IPS-18c (cell line): Measurements from ENCODE around the gene CD36.

ENCODE experiments used
- H3K4me3 ChIP-seq: 2 replicates; pipeline ENCODE4 v1.7.0; 2013; ENCODE audit warnings: low read depth, mild to moderate bottlenecking, low read length, moderate library complexity; ENCODE audit not compliant: insufficient read depth
- H3K9me3 ChIP-seq: one replicate; pipeline ENCODE4 v1.6.1; 2013; ENCODE audit warnings: mild to moderate bottlenecking, low read length, moderate library complexity; ENCODE audit not compliant: control insufficient read depth, insufficient read depth

CD36 gene

GRCh38 chr7:80642871-80643270 is 4.4 kb downstream of the CD36 start:
- Histone ChIP-seq H3K4me3 (no peak overlapping the region), H3K9me3 (no peaks in the 10 kb centered on the region)

GRCh38 chr7:80643336-80643915 is 5.0 kb downstream of the CD36 start:
- no peak overlapping the region for H3K4me3 ChIP-seq
- no peaks in the 10 kb centered on the region for H3K9me3 ChIP-seq

- H3K4me3 ChIP-seq: no peak overlapping the region
These were observed 5.6 kb downstream of the CD36 start for GRCh38 chr7:80644054-80644453.

GRCh38 chr7:80646083-80646865 is 7.8 kb downstream of the CD36 start:
- Histone ChIP-seq H3K9me3 (no peaks in the 10 kb centered on the region), H3K4me3 (no peak overlapping the region)

More at GRCh38 chr7:80644054-80644453, 5.6 kb downstream of the CD36 start:
- H3K9me3 ChIP-seq: no peaks in the 10 kb centered on the region

GRCh38 chr7:80647436-80647835 is 9.0 kb downstream of the CD36 start:
- Histone ChIP-seq H3K9me3 (no peaks in the 10 kb centered on the region), H3K4me3 (no peak overlapping the region)

- H3K9me3 ChIP-seq: no peaks in the 10 kb centered on the region
- H3K4me3 ChIP-seq: no peak overlapping the region
These were observed 9.7 kb downstream of the CD36 start for GRCh38 chr7:80648031-80648600.

GRCh38 chr7:80649011-80649410 is 10.6 kb downstream of the CD36 start:
- no peak overlapping the region for H3K4me3 ChIP-seq
- no peaks in the 10 kb centered on the region for H3K9me3 ChIP-seq

- Histone ChIP-seq H3K9me3 (no peaks in the 10 kb centered on the region), H3K4me3 (no peak overlapping the region)
These were observed 11.6 kb downstream of the CD36 start for GRCh38 chr7:80650030-80650429.

GRCh38 chr7:80651471-80651870 is 13.0 kb downstream of the CD36 start:
- H3K9me3 ChIP-seq: no peaks in the 10 kb centered on the region

GRCh38 chr7:80653244-80653643 is 14.8 kb downstream of the CD36 start:
- Histone ChIP-seq H3K9me3 (no peaks in the 10 kb centered on the region), H3K4me3 (no peak overlapping the region)

More at GRCh38 chr7:80651471-80651870, 13.0 kb downstream of the CD36 start:
- H3K4me3 ChIP-seq: no peak overlapping the region

- no peak overlapping the region for H3K4me3 ChIP-seq
- H3K9me3 ChIP-seq: no peaks in the 10 kb centered on the region
These were observed 16.5 kb downstream of the CD36 start for GRCh38 chr7:80654887-80655340.

GRCh38 chr7:80656029-80656428 is 17.6 kb downstream of the CD36 start:
- no peak overlapping the region for H3K4me3 ChIP-seq

GRCh38 chr7:80659120-80660055 is 20.9 kb downstream of the CD36 start:
- Histone ChIP-seq H3K9me3 (no peaks in the 10 kb centered on the region), H3K4me3 (no peak overlapping the region)

More at GRCh38 chr7:80656029-80656428, 17.6 kb downstream of the CD36 start:
- no peaks in the 10 kb centered on the region for H3K9me3 ChIP-seq

GRCh38 chr7:80660939-80661338 is 22.5 kb downstream of the CD36 start:
- Histone ChIP-seq H3K9me3 (no peaks in the 10 kb centered on the region), H3K4me3 (no peak overlapping the region)

- Histone ChIP-seq H3K9me3 (no peaks in the 10 kb centered on the region), H3K4me3 (no peak overlapping the region)
These were observed 23.3 kb downstream of the CD36 start for GRCh38 chr7:80661729-80662128.

- no peaks in the 10 kb centered on the region for H3K9me3 ChIP-seq
- H3K4me3 ChIP-seq: no peak overlapping the region
These were observed 23.8 kb downstream of the CD36 start for GRCh38 chr7:80662252-80662651.

- no peaks in the 10 kb centered on the region for H3K9me3 ChIP-seq
- H3K4me3 ChIP-seq: no peak overlapping the region
These were observed 27.1 kb downstream of the CD36 start for GRCh38 chr7:80665526-80665925.
